ENCODE measurements around the gene SNRPE. TPM values are rescaled to one million over a fixed set of nuclear protein-coding genes. Genes with fewer than 3 reads are reported as not detected.

The SNRPE gene
- 30.5 and 52.9 TPM in 2 replicates for total RNA-seq

GRCh38 chr1:203861379-203862184, at the start of gene SNRPE:
SNRPE (plus strand) TSS chr1:203861599; CDS start chr1:203861660, 61 bp downstream.

Other genes with a start within 250 kb of the SNRPE start
- gene ATP2B4, start 234.8 kb upstream of the SNRPE start, total RNA-seq: 112 and 118 TPM in 2 replicates
- not detected in 2 replicates for gene LAX1, start 96.4 kb upstream of the SNRPE start, total RNA-seq
- 13.5 and 18.7 TPM in 2 replicates for gene ZBED6, start 66.0 kb upstream of the SNRPE start, total RNA-seq
- 61.1 and 62.3 TPM in 2 replicates for gene ZC3H11A, start 66.0 kb upstream of the SNRPE start, total RNA-seq
- 6.3 and 6.6 TPM in 2 replicates for gene SOX13, start 211.5 kb downstream of the SNRPE start, total RNA-seq

All from cardiac ventricle fibroblast (primary cell).